Thoracic aorta (tissue), 2 donors: Measurements from ENCODE around the gene MPPED1. TPM values are rescaled to one million over a fixed set of nuclear protein-coding genes. Genes with fewer than 3 reads are reported as not detected.

Experiments used
- ATAC-seq: fragments of 150-250 bp; one replicate; pipeline ENCODE4 v1.8.0; 2017; ENCODE audit warnings: low read depth; ENCODE audit not compliant: insufficient number of reproducible peaks, low FRiP score
- DNase-seq: peaks from one replicate; pipeline ENCODE4 v3.0.0-alpha.2; 2020; ENCODE audit warnings: low spot score
- H3K27ac ChIP-seq, 2 donors: fragments of 200-600 bp; sonication (generic); 1 replicate in 1 of 2; 2 replicates in 1 of 2; pipeline ENCODE4 v1.5.1; 2016; ENCODE audit warnings: mild to moderate bottlenecking in 2 of 2, moderate library complexity in 2 of 2
- H3K27me3 ChIP-seq: fragments of 200-600 bp; sonication (generic); replicated peaks from 2 replicates; pipeline ENCODE4 v1.6.0; 2016; ENCODE audit warnings: mild to moderate bottlenecking; ENCODE audit not compliant: insufficient read depth
- H3K36me3 ChIP-seq: fragments of 200-600 bp; sonication (generic); one replicate; pipeline ENCODE4 v1.5.1; 2016
- H3K4me1 ChIP-seq, 2 donors: fragments of 200-600 bp; sonication (generic); 1 replicate in 1 of 2; 2 replicates in 1 of 2; pipeline versions ENCODE4 v1.5.1 to v1.6.0; 2016; ENCODE audit warnings: low read depth in 2 of 2, mild to moderate bottlenecking in 1 of 2; ENCODE audit not compliant: control insufficient read depth in 1 of 2
- H3K4me3 ChIP-seq: fragments of 200-600 bp; sonication (generic); 2 replicates; pipeline ENCODE4 v1.5.1; 2016; ENCODE audit warnings: mild to moderate bottlenecking
- H3K9me3 ChIP-seq: fragments of 200-600 bp; sonication (generic); 2 replicates; pipeline ENCODE4 v1.5.1; 2016
- total RNA-seq, 2 donors: library from RNA; depleted of rRNA; stranded (reverse); fragments of >200 nt; gene quantifications; one replicate each; pipeline versions ENCODE4 v1.1.0 to v1.2.3, GENCODE V29; 2016
- TF ChIP-seq, protein P1 (sequence below): fragments of 200-600 bp; sonication (generic); IDR thresholded peaks from one replicate; pipeline ENCODE4 v1.5.1; 2019; ENCODE audit warnings: antibody characterized with exemption

MPPED1 gene
- total RNA-seq, 2 donors from 2014 or later, result not detected

- H3K36me3 ChIP-seq, result no peaks in the 10 kb centered on the region
- no peaks in the 10 kb centered on the region for H3K9me3 ChIP-seq
- no peak for DNase-seq
- H3K4me3 ChIP-seq, result no peak overlapping the region
- TF ChIP-seq, protein P1, sequence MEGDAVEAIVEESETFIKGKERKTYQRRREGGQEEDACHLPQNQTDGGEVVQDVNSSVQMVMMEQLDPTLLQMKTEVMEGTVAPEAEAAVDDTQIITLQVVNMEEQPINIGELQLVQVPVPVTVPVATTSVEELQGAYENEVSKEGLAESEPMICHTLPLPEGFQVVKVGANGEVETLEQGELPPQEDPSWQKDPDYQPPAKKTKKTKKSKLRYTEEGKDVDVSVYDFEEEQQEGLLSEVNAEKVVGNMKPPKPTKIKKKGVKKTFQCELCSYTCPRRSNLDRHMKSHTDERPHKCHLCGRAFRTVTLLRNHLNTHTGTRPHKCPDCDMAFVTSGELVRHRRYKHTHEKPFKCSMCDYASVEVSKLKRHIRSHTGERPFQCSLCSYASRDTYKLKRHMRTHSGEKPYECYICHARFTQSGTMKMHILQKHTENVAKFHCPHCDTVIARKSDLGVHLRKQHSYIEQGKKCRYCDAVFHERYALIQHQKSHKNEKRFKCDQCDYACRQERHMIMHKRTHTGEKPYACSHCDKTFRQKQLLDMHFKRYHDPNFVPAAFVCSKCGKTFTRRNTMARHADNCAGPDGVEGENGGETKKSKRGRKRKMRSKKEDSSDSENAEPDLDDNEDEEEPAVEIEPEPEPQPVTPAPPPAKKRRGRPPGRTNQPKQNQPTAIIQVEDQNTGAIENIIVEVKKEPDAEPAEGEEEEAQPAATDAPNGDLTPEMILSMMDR, result no peak
- no peak for ATAC-seq
- no peaks in the 10 kb centered on the region for H3K4me1 ChIP-seq
- no peak overlapping the region for H3K27ac ChIP-seq
- H3K27me3 ChIP-seq, result no peaks in the 10 kb centered on the region
These were observed 14.0 kb upstream of the MPPED1 start for GRCh38 chr22:43397766-43398165.

- no peaks in the 10 kb centered on the region for H3K9me3 ChIP-seq
- no peak overlapping the region for H3K4me3 ChIP-seq
- H3K27me3 ChIP-seq, result no peaks in the 10 kb centered on the region
- no peak overlapping the region for H3K27ac ChIP-seq
- TF ChIP-seq, protein P1, result no peak
- no peaks in the 10 kb centered on the region for H3K4me1 ChIP-seq
- H3K36me3 ChIP-seq, result no peaks in the 10 kb centered on the region
- ATAC-seq, result no peak
- DNase-seq, result no peak
These were observed 13.6 kb upstream of the MPPED1 start for GRCh38 chr22:43398246-43398645.

DNA sequence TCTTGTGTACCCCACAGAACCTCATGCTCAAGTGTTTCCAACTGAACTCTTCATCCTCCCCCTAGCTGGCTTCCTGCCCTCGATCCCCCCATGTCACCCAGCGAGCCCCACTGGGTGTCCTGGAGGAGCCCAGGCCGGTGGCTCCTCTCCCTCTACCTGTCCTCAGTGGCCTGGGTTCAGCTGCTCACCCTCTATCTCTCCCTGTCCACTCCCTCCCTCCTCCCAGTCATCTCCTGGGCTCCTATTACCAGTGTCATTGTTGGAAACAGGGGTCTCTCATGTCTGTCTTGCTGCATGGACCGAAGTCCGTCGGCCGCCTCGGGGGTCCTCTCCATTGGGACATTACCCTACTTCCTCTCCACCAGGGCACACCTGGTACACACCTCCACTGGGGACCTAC lies 12.9 kb upstream of the MPPED1 start:
- DNase-seq (no peak), ATAC-seq (no peak)
- TF ChIP-seq, protein P1, result no peak
- no peaks in the 10 kb centered on the region for H3K4me1 ChIP-seq
- H3K27me3 ChIP-seq, result no peaks in the 10 kb centered on the region
- no peak overlapping the region for H3K4me3 ChIP-seq
- no peak overlapping the region for H3K27ac ChIP-seq
- no peaks in the 10 kb centered on the region for H3K36me3 ChIP-seq
- H3K9me3 ChIP-seq, result no peaks in the 10 kb centered on the region

GRCh38 chr22:43399338-43399979 lies 12.4 kb upstream of the MPPED1 start:
- no peaks in the 10 kb centered on the region for H3K36me3 ChIP-seq
- H3K9me3 ChIP-seq, result no peaks in the 10 kb centered on the region
- no peak overlapping the region for H3K27ac ChIP-seq
- TF ChIP-seq, protein P1, result no peak
- no peak overlapping the region for H3K4me3 ChIP-seq
- H3K27me3 ChIP-seq, result no peaks in the 10 kb centered on the region
- DNase-seq (no peak), ATAC-seq (no peak)
- no peaks in the 10 kb centered on the region for H3K4me1 ChIP-seq

DNA sequence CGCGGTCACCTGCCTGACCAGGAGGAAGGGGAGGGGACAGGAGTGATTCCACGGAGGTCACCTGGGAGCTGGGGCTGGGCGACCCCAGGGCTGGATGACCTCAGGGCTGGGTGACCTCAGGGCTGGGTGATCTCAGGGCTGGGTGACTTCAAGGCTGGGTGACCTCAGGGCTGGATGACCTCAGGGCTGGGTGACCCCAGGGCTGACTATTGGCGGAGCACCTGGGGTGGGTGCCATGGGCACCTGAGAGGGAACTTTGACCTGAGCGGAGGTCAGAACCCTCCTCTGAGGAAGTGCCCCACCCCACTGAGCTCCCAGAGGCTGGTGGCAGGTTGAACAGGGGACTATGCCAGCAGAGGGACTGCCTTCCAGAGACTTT lies 11.8 kb upstream of the MPPED1 start:
- no peaks in the 10 kb centered on the region for H3K36me3 ChIP-seq
- no peaks in the 10 kb centered on the region for H3K27me3 ChIP-seq
- H3K4me1 ChIP-seq, result no peaks in the 10 kb centered on the region
- H3K4me3 ChIP-seq, result no peak overlapping the region
- DNase-seq (no peak), ATAC-seq (no peak)
- H3K27ac ChIP-seq, result no peak overlapping the region
- no peaks in the 10 kb centered on the region for H3K9me3 ChIP-seq
- TF ChIP-seq, protein P1, result no peak
